PFSK-1 (cell line): Measurements from ENCODE around the gene STON2.

Experiments used
- FOXP2 ChIP-seq: optimal IDR thresholded peaks from 2 replicates; pipeline ENCODE3; 2011; ENCODE audit warnings: borderline replicate concordance, control low read depth, inconsistent platforms; ENCODE audit not compliant: insufficient read depth; ENCODE audit errors: extremely low read length, extremely low read depth
- POLR2AphosphoS5 ChIP-seq: IDR thresholded peaks from 2 replicates; pipeline ENCODE4 v1.6.1; 2012; ENCODE audit warnings: low read depth, mild to moderate bottlenecking, control low read depth, low read length, moderate library complexity
- SIN3A ChIP-seq: IDR thresholded peaks from 2 replicates; pipeline ENCODE4 v1.6.1; 2012; ENCODE audit warnings: mild to moderate bottlenecking, low read length, moderate library complexity, borderline replicate concordance; ENCODE audit not compliant: insufficient read depth
- TAF1 ChIP-seq: IDR thresholded peaks from 2 replicates; pipeline ENCODE4 v1.6.1; 2012; ENCODE audit warnings: low read length, control low read depth, borderline replicate concordance; ENCODE audit not compliant: insufficient read depth
- TF ChIP-seq, protein P1 (sequence below), 2 experiments: IDR thresholded peaks; 2 replicates each; pipeline versions ENCODE4 v1.6.1 to v1.8.0; 2011 to 2012; ENCODE audit warnings: low read depth in 2 of 2, low read length in 2 of 2, control low read depth in 1 of 2, inconsistent platforms in 1 of 2, mild to moderate bottlenecking in 1 of 2, moderate library complexity in 1 of 2; ENCODE audit not compliant: insufficient read depth in 1 of 2

DNA sequence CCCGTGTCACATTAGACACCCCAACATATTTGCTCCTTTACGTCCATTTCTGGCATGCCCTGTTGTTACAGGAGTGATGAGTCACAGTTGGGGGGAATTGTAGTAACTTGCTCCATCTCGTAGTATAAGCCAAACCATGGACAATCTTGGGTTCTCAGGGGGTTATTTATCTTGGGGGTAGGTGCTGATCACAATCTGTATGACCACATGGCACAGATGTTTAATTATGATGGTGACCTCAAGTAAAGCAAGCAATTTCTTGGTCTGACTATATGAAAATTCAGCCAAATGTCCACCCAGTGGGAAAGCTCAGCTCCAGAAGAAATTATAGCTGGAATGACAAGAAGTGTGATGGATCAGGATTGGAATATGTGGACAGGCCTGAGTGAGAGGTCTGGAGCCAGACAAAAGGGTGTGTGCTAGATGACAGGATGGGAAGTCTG, 32.1 kb upstream of the STON2 start:
- TF ChIP-seq TAF1 (no peak), FOXP2 (no peak), SIN3A (no peak), POLR2AphosphoS5 (no peak)
- TF ChIP-seq, protein P1, sequence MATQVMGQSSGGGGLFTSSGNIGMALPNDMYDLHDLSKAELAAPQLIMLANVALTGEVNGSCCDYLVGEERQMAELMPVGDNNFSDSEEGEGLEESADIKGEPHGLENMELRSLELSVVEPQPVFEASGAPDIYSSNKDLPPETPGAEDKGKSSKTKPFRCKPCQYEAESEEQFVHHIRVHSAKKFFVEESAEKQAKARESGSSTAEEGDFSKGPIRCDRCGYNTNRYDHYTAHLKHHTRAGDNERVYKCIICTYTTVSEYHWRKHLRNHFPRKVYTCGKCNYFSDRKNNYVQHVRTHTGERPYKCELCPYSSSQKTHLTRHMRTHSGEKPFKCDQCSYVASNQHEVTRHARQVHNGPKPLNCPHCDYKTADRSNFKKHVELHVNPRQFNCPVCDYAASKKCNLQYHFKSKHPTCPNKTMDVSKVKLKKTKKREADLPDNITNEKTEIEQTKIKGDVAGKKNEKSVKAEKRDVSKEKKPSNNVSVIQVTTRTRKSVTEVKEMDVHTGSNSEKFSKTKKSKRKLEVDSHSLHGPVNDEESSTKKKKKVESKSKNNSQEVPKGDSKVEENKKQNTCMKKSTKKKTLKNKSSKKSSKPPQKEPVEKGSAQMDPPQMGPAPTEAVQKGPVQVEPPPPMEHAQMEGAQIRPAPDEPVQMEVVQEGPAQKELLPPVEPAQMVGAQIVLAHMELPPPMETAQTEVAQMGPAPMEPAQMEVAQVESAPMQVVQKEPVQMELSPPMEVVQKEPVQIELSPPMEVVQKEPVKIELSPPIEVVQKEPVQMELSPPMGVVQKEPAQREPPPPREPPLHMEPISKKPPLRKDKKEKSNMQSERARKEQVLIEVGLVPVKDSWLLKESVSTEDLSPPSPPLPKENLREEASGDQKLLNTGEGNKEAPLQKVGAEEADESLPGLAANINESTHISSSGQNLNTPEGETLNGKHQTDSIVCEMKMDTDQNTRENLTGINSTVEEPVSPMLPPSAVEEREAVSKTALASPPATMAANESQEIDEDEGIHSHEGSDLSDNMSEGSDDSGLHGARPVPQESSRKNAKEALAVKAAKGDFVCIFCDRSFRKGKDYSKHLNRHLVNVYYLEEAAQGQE (IDR thresholded peaks at IDR 0.05; ENCODE audit: insufficient read depth in 1 of 2, low read depth in 2 of 2, low read length in 2 of 2), result no peak
